K562 (cell line): ENCODE measurements around the gene TPSAB1. TPM values are rescaled to one million over a fixed set of nuclear protein-coding genes. Genes with fewer than 3 reads are reported as not detected.

Experiments used
- HSF4 ChIP-seq: fragments of 250-450 bp; sonication (Bioruptor Pico); IDR thresholded peaks from 2 replicates; pipeline ENCODE4 v2.1.2; 2022; ENCODE audit warnings: mild to moderate bottlenecking, moderate library complexity, borderline replicate concordance
- NFE2L1 ChIP-seq: fragments of 450-650 bp; IDR thresholded peaks from 2 replicates; pipeline ENCODE4 v1.6.1; 2016; ENCODE audit warnings: missing genetic modification characterization, low read depth, mild to moderate bottlenecking, missing compliant biosample characterization, moderate library complexity, borderline replicate concordance
- POLR2H ChIP-seq: IDR thresholded peaks from 2 replicates; pipeline ENCODE4 v1.6.1; 2016; ENCODE audit warnings: missing genetic modification characterization, low read depth, mild to moderate bottlenecking, control low read depth, missing compliant biosample characterization, moderate library complexity
- RBM25 ChIP-seq: fragments of 200-400 bp; formaldehyde crosslinking; IDR thresholded peaks from 2 replicates; pipeline ENCODE4 v1.6.1; 2018; ENCODE audit warnings: low read length, low read depth, moderate library complexity; ENCODE audit not compliant: severe bottlenecking
- TAF7 ChIP-seq: fragments of 450-650 bp; IDR thresholded peaks from 2 replicates; pipeline ENCODE4 v1.6.1; 2016; ENCODE audit warnings: missing genetic modification characterization, missing compliant biosample characterization
- TGIF2 ChIP-seq: sonication (generic); formaldehyde crosslinking; IDR thresholded peaks from 2 replicates; pipeline ENCODE4 v1.8.1; 2022; ENCODE audit warnings: mild to moderate bottlenecking, missing genetic modification reagents, moderate library complexity
- ZFP36 ChIP-seq: fragments of 150-350 bp; IDR thresholded peaks from 2 replicates; pipeline ENCODE4 v1.6.1; 2018; ENCODE audit warnings: low read length, low read depth; ENCODE audit not compliant: partially characterized antibody
- ZNF217 ChIP-seq: sonication (generic); formaldehyde crosslinking; IDR thresholded peaks from 2 replicates; pipeline ENCODE4 v1.8.0; 2022; ENCODE audit warnings: mild to moderate bottlenecking, missing genetic modification reagents
- polyA plus RNA-seq, 8 experiments: library from polyadenylated mRNA; depleted of rRNA in 4 of 8; stranded (reverse) in 5 of 8; unstranded in 3 of 8; fragments of >200 nt; fragmentation: Nextera tagmentation in 2 of 8; fragmentation: Illumina TruSeq in 1 of 8; extraction: Ambion mirVana in 2 of 8; extraction: Trizol in 1 of 8; gene quantifications; 2 replicates each; pipeline versions ENCODE4 v1.2.1 to v1.2.3, GENCODE V29; 2011 to 2014; ENCODE audit warnings: inconsistent platforms in 1 of 8, missing spikeins in 1 of 8
- total RNA-seq, 7 experiments: library from RNA; depleted of rRNA in 6 of 7; stranded (reverse); fragments of >200 nt in 6 of 7; fragmentation: Illumina TruSeq in 2 of 7; extraction: Trizol in 2 of 7; gene quantifications; 2 replicates each; pipeline versions ENCODE4 v1.2.1 to v1.2.3, GENCODE V29; 2011 to 2021; ENCODE audit warnings: low replicate concordance in 1 of 7
- TF ChIP-seq, protein P1 (sequence below): fragments of 450-650 bp; IDR thresholded peaks from 2 replicates; pipeline ENCODE4 v1.6.1; 2016; ENCODE audit warnings: mild to moderate bottlenecking, moderate library complexity

Gene TPSAB1
- total and polyA plus RNA-seq, 9 of the 15 experiments (the other 6 are each of a cell fraction or from before 2014, with no cell fraction given) = not detected

DNA sequence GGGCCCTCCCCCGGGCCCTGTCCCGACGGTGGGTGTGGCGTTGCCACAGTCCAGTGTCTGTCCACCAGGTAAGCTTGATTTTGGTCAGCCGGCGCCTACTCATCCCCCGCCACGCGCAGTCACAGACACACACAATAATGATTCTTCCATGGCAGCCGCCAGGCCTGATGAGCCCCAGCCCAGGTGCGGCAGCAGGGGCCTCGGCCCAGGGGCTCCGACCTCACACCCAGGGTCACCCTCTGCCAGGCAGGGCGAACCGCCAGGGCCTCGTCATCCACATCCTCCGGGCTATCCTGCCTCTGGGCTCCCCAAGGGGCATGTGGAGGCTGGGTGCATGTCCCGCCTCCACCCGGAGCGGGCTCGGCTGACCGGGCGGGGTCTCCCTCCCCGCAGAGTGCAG, 23.0 kb upstream of the TPSAB1 start (continued):
- TF ChIP-seq, protein P1, sequence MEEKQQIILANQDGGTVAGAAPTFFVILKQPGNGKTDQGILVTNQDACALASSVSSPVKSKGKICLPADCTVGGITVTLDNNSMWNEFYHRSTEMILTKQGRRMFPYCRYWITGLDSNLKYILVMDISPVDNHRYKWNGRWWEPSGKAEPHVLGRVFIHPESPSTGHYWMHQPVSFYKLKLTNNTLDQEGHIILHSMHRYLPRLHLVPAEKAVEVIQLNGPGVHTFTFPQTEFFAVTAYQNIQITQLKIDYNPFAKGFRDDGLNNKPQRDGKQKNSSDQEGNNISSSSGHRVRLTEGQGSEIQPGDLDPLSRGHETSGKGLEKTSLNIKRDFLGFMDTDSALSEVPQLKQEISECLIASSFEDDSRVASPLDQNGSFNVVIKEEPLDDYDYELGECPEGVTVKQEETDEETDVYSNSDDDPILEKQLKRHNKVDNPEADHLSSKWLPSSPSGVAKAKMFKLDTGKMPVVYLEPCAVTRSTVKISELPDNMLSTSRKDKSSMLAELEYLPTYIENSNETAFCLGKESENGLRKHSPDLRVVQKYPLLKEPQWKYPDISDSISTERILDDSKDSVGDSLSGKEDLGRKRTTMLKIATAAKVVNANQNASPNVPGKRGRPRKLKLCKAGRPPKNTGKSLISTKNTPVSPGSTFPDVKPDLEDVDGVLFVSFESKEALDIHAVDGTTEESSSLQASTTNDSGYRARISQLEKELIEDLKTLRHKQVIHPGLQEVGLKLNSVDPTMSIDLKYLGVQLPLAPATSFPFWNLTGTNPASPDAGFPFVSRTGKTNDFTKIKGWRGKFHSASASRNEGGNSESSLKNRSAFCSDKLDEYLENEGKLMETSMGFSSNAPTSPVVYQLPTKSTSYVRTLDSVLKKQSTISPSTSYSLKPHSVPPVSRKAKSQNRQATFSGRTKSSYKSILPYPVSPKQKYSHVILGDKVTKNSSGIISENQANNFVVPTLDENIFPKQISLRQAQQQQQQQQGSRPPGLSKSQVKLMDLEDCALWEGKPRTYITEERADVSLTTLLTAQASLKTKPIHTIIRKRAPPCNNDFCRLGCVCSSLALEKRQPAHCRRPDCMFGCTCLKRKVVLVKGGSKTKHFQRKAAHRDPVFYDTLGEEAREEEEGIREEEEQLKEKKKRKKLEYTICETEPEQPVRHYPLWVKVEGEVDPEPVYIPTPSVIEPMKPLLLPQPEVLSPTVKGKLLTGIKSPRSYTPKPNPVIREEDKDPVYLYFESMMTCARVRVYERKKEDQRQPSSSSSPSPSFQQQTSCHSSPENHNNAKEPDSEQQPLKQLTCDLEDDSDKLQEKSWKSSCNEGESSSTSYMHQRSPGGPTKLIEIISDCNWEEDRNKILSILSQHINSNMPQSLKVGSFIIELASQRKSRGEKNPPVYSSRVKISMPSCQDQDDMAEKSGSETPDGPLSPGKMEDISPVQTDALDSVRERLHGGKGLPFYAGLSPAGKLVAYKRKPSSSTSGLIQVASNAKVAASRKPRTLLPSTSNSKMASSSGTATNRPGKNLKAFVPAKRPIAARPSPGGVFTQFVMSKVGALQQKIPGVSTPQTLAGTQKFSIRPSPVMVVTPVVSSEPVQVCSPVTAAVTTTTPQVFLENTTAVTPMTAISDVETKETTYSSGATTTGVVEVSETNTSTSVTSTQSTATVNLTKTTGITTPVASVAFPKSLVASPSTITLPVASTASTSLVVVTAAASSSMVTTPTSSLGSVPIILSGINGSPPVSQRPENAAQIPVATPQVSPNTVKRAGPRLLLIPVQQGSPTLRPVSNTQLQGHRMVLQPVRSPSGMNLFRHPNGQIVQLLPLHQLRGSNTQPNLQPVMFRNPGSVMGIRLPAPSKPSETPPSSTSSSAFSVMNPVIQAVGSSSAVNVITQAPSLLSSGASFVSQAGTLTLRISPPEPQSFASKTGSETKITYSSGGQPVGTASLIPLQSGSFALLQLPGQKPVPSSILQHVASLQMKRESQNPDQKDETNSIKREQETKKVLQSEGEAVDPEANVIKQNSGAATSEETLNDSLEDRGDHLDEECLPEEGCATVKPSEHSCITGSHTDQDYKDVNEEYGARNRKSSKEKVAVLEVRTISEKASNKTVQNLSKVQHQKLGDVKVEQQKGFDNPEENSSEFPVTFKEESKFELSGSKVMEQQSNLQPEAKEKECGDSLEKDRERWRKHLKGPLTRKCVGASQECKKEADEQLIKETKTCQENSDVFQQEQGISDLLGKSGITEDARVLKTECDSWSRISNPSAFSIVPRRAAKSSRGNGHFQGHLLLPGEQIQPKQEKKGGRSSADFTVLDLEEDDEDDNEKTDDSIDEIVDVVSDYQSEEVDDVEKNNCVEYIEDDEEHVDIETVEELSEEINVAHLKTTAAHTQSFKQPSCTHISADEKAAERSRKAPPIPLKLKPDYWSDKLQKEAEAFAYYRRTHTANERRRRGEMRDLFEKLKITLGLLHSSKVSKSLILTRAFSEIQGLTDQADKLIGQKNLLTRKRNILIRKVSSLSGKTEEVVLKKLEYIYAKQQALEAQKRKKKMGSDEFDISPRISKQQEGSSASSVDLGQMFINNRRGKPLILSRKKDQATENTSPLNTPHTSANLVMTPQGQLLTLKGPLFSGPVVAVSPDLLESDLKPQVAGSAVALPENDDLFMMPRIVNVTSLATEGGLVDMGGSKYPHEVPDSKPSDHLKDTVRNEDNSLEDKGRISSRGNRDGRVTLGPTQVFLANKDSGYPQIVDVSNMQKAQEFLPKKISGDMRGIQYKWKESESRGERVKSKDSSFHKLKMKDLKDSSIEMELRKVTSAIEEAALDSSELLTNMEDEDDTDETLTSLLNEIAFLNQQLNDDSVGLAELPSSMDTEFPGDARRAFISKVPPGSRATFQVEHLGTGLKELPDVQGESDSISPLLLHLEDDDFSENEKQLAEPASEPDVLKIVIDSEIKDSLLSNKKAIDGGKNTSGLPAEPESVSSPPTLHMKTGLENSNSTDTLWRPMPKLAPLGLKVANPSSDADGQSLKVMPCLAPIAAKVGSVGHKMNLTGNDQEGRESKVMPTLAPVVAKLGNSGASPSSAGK = no peak
- TF ChIP-seq POLR2H (tag) (no peak), HSF4 (CRISPR knock-in tag) (no peak), TAF7 (no peak), RBM25 (no peak), ZFP36 (no peak), ZNF217 (CRISPR knock-in tag) (no peak), NFE2L1 (tag) (no peak), TGIF2 (CRISPR knock-in tag) (no peak)
